Thymus (tissue), 11 donors: ENCODE data around the gene SLC5A2. TPM values are rescaled to one million over a fixed set of nuclear protein-coding genes. Genes with fewer than 3 reads are reported as not detected.

Source experiments
- DNase-seq, 9 donors: peaks; one replicate each; pipeline ENCODE4 v3.0.0-alpha.2; 2013; ENCODE audit warnings: low spot score in 9 of 9, low read depth in 6 of 9, missing footprints in 1 of 9
- H3K27ac ChIP-seq, 2 donors: one replicate each; pipeline ENCODE4 v1.5.1; 2013; ENCODE audit warnings: control low read depth in 1 of 2, low read depth in 1 of 2, low read length in 1 of 2, mild to moderate bottlenecking in 1 of 2, moderate library complexity in 1 of 2
- H3K27me3 ChIP-seq, 2 donors: one replicate each; pipeline ENCODE4 v1.5.1; 2013; ENCODE audit warnings: low read length in 1 of 2; ENCODE audit not compliant: control insufficient read depth in 2 of 2, insufficient read depth in 1 of 2
- H3K36me3 ChIP-seq, 2 donors: one replicate each; pipeline ENCODE4 v1.5.1; 2013; ENCODE audit warnings: low read length in 1 of 2, mild to moderate bottlenecking in 1 of 2, moderate library complexity in 1 of 2; ENCODE audit not compliant: control insufficient read depth in 2 of 2, insufficient read depth in 2 of 2
- H3K4me1 ChIP-seq, 2 donors: one replicate each; pipeline ENCODE4 v1.5.1; 2013; ENCODE audit warnings: low read length in 2 of 2; ENCODE audit not compliant: control insufficient read depth in 2 of 2, insufficient read depth in 2 of 2
- H3K4me3 ChIP-seq, 2 donors: one replicate each; pipeline ENCODE4 v1.5.1; 2013; ENCODE audit warnings: low read length in 2 of 2, control low read depth in 1 of 2, mild to moderate bottlenecking in 1 of 2
- H3K9me3 ChIP-seq, 2 donors: one replicate each; pipeline ENCODE4 v1.5.1; 2013; ENCODE audit warnings: low read length in 1 of 2, mild to moderate bottlenecking in 1 of 2; ENCODE audit not compliant: control insufficient read depth in 2 of 2, insufficient read depth in 1 of 2
- whole genome bisulfite sequencing: extraction: QIAGEN DNeasy Blood & Tissue Kit; methylation state at CpG from one replicate; pipeline ENCODE4 v1.1.7; 2013; 5-methylcytosine and 5-hydroxymethylcytosine counted together
- polyA plus RNA-seq: library from polyadenylated mRNA; stranded (reverse); fragments of 200-250 nt; gene quantifications from one replicate; pipeline ENCODE4 v1.2.3, GENCODE V29; 2013
- total RNA-seq: library from RNA; stranded (reverse); fragments of 120-200 nt; gene quantifications from one replicate; pipeline ENCODE4 v1.2.4, GENCODE V29; 2013
- donor health status: healthy.

Gene SLC5A2
- total and polyA plus RNA-seq, 2 donors = 0.14 to 2.8 TPM

- peaks cover 10 to 17% of the 10 kb centered on the region in 2 donors for H3K4me1 ChIP-seq
- WGBS = 71% methylated on average over 77 of the region's 77 CpGs
Measured at GRCh38 chr16:31488468-31489297, 5.8 kb downstream of the SLC5A2 start.

GRCh38 chr16:31489298-31489564, 6.3 kb downstream of the SLC5A2 start:
- Histone ChIP-seq H3K9me3 (no peaks in the 10 kb centered on the region), H3K27ac (no peak overlapping the region), H3K4me3 (no peak overlapping the region), H3K27me3 (peaks cover 4 to 41% of the 10 kb centered on the region in 2 donors), H3K4me1 (peaks cover 10 to 17% of the 10 kb centered on the region in 2 donors), H3K36me3 (peaks cover 10 to 30% of the 10 kb centered on the region in 2 donors)
- WGBS = 96% methylated on average over 7 of the region's 7 CpGs
- no peak for DNase-seq

More at GRCh38 chr16:31488468-31489297, 5.8 kb downstream of the SLC5A2 start:
- no peak for DNase-seq
- Histone ChIP-seq H3K9me3 (no peaks in the 10 kb centered on the region), H3K4me3 (peak overlapping the region; percentile 43 to 61), H3K36me3 (peaks cover 8 to 29% of the 10 kb centered on the region in 2 donors), H3K27me3 (peaks cover 4 to 41% of the 10 kb centered on the region in 2 donors), H3K27ac (peak overlapping the region in 1 of 2 donors; percentile 2)

- H3K4me3 ChIP-seq = no peak overlapping the region
- 94% methylated on average over 22 of the region's 22 CpGs for WGBS
- no peak for DNase-seq
Measured at GRCh38 chr16:31489616-31490584, 7.0 kb downstream of the SLC5A2 start.

GRCh38 chr16:31491778-31492418, 9.0 kb downstream of the SLC5A2 start:
- H3K36me3 ChIP-seq = peaks cover 10 to 43% of the 10 kb centered on the region in 2 donors
- peaks cover 9 to 16% of the 10 kb centered on the region in 2 donors for H3K4me1 ChIP-seq
- DNase-seq = no peak
- no peak overlapping the region for H3K27ac ChIP-seq
- 98% methylated on average over 8 of the region's 8 CpGs for WGBS
- no peak overlapping the region for H3K4me3 ChIP-seq
- peaks cover 0 to 21% of the 10 kb centered on the region in 2 donors for H3K27me3 ChIP-seq
- no peaks in the 10 kb centered on the region for H3K9me3 ChIP-seq

More at GRCh38 chr16:31489616-31490584, 7.0 kb downstream of the SLC5A2 start:
- peaks cover 4 to 37% of the 10 kb centered on the region in 2 donors for H3K27me3 ChIP-seq
- H3K36me3 ChIP-seq = peaks cover 10 to 32% of the 10 kb centered on the region in 2 donors
- no peak overlapping the region for H3K27ac ChIP-seq
- no peaks in the 10 kb centered on the region for H3K9me3 ChIP-seq
- H3K4me1 ChIP-seq = peaks cover 10 to 17% of the 10 kb centered on the region in 2 donors

GRCh38 chr16:31493506-31494125, 10.7 kb downstream of the SLC5A2 start:
- peaks cover 0 to 4% of the 10 kb centered on the region in 2 donors for H3K27me3 ChIP-seq
- peaks cover 24 to 47% of the 10 kb centered on the region in 2 donors for H3K36me3 ChIP-seq
- peaks cover 0 to under 1% of the 10 kb centered on the region in 2 donors for H3K4me1 ChIP-seq
- no peak overlapping the region for H3K4me3 ChIP-seq
- H3K27ac ChIP-seq = no peak overlapping the region
- H3K9me3 ChIP-seq = no peaks in the 10 kb centered on the region
- no peak for DNase-seq
- 98% methylated on average over 18 of the region's 18 CpGs for WGBS

- Histone ChIP-seq H3K4me1 (no peaks in the 10 kb centered on the region), H3K27me3 (no peaks in the 10 kb centered on the region), H3K4me3 (no peak overlapping the region), H3K9me3 (no peaks in the 10 kb centered on the region), H3K27ac (no peak overlapping the region), H3K36me3 (peaks cover 32 to 45% of the 10 kb centered on the region in 2 donors)
- DNase-seq = no peak
- 98% methylated on average over 10 of the region's 10 CpGs for WGBS
Measured at GRCh38 chr16:31496670-31497069, 13.7 kb downstream of the SLC5A2 start.

- no peaks in the 10 kb centered on the region for H3K9me3 ChIP-seq
- no peak overlapping the region for H3K4me3 ChIP-seq
- WGBS = 98% methylated on average over 8 of the region's 8 CpGs
- DNase-seq = no peak
- H3K27me3 ChIP-seq = no peaks in the 10 kb centered on the region
- peaks cover 25 to 27% of the 10 kb centered on the region in 2 donors for H3K36me3 ChIP-seq
- H3K4me1 ChIP-seq = no peaks in the 10 kb centered on the region
- H3K27ac ChIP-seq = no peak overlapping the region
Measured at GRCh38 chr16:31498493-31498892, 15.6 kb downstream of the SLC5A2 start.

GRCh38 chr16:31499928-31500327, 17.0 kb downstream of the SLC5A2 start:
- peaks cover 21 to 22% of the 10 kb centered on the region in 2 donors for H3K36me3 ChIP-seq
- WGBS = 98% methylated on average over 8 of the region's 8 CpGs
- H3K4me3 ChIP-seq = no peak overlapping the region
- H3K4me1 ChIP-seq = no peaks in the 10 kb centered on the region
- no peak overlapping the region for H3K27ac ChIP-seq
- no peak for DNase-seq
- H3K27me3 ChIP-seq = no peaks in the 10 kb centered on the region
- no peaks in the 10 kb centered on the region for H3K9me3 ChIP-seq
